Muscle layer of duodenum (tissue), 2 donors: Measurements from ENCODE around the gene SPATS2.

Experiments
- H3K27ac ChIP-seq: one replicate; pipeline ENCODE4 v1.7.0; 2013; ENCODE audit warnings: mild to moderate bottlenecking, low read length
- H3K27me3 ChIP-seq: one replicate; pipeline ENCODE4 v1.7.0; 2013; ENCODE audit warnings: low read depth, mild to moderate bottlenecking, control low read depth, low read length
- H3K36me3 ChIP-seq, 2 donors: one replicate each; pipeline ENCODE4 v1.7.0; 2013; ENCODE audit warnings: low read length in 2 of 2, control low read depth in 1 of 2, mild to moderate bottlenecking in 1 of 2; ENCODE audit not compliant: insufficient read depth in 2 of 2, control insufficient read depth in 1 of 2
- H3K4me1 ChIP-seq, 2 donors: one replicate each; pipeline ENCODE4 v1.7.0; 2013; ENCODE audit warnings: low read length in 2 of 2, mild to moderate bottlenecking in 2 of 2, control low read depth in 1 of 2, moderate library complexity in 1 of 2; ENCODE audit not compliant: insufficient read depth in 2 of 2, control insufficient read depth in 1 of 2
- H3K4me3 ChIP-seq, 2 donors: one replicate each; pipeline ENCODE4 v1.7.0; 2013; ENCODE audit warnings: low read length in 2 of 2, low read depth in 1 of 2, mild to moderate bottlenecking in 1 of 2
- H3K9me3 ChIP-seq, 2 donors: one replicate each; pipeline ENCODE4 v1.7.0; 2013; ENCODE audit warnings: low read length in 2 of 2, control low read depth in 1 of 2, mild to moderate bottlenecking in 1 of 2; ENCODE audit not compliant: control insufficient read depth in 1 of 2
- donor health status: healthy.

The SPATS2 gene

DNA sequence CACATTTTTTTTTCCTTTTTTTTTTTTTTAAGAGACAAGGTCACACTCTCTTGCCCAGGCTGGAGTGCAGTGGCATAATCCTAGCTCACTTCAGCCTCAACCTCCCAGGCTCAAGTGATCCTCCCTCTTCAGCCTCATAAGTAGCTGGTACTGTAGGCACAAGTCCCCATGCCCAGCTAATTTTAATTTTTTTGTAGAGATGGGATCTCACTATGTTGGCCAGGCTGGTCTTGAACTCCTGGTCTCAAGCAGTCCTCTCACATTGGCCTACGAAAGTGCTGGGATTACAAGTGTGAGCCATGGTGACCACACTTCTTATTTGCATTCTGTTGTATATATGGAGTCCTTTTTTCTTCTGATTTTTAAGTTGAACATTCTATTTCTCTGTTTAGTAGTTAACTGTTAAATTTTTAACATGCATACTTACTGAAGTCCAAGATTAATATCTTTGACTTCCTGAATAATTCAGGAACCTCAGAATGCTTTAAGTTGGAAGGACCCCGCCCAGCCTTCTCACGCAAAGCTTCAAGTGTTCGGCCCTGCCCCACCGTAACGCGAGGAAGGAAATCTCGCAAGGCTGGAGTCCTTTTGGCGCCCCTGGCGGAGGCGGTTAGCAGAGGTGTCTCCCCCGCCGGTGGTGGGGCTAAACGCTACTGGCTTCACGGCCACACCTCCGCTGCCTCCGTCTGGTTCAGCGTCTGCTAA is 21.6 kb downstream of the SPATS2 start:
- Histone ChIP-seq H3K4me3 (no peak overlapping the region), H3K27me3 (no peaks in the 10 kb centered on the region), H3K36me3 (no peaks in the 10 kb centered on the region), H3K27ac (no peak overlapping the region), H3K4me1 (no peaks in the 10 kb centered on the region), H3K9me3 (no peaks in the 10 kb centered on the region)

DNA sequence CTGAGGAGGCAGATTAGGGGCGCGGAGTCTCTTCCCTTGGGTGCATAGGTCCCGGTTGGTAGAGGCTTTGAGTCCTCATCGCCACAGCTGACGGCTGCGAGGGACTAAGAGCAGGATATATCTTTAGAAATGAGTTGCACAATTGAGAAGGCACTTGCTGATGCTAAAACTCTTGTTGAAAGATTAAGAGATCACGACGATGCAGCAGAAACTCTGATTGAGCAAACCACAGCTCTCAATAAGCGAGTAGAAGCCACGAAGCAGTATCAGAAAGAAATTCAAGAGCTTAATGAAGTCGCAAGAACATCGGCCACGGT is 22.1 kb downstream of the SPATS2 start:
- Histone ChIP-seq H3K27me3 (no peaks in the 10 kb centered on the region), H3K9me3 (no peaks in the 10 kb centered on the region), H3K36me3 (no peaks in the 10 kb centered on the region), H3K4me3 (no peak overlapping the region), H3K27ac (no peak overlapping the region), H3K4me1 (no peaks in the 10 kb centered on the region)

DNA sequence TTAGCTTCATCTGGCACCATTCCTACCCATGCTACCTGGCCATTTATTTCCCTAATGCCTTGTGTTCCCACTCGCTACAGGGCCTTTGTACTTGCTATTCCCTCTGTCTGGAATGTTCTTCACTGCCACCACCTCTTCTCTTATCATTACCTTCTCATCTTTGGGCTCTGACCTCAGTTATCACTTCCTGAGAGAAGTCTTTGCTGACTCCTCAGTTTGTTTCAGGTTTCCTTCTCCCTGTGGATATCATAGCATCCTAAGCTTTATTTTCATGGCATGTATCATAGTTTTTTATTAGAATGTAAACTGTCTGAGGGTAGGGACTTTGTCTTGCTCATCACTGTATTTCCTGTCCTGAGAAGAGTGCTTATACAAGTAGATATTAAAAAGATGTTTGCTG is 29.7 kb downstream of the SPATS2 start:
- no peaks in the 10 kb centered on the region for H3K27me3 ChIP-seq
- no peak overlapping the region for H3K4me3 ChIP-seq
- H3K9me3 ChIP-seq, result no peaks in the 10 kb centered on the region
- no peaks in the 10 kb centered on the region for H3K36me3 ChIP-seq
- H3K4me1 ChIP-seq, result no peaks in the 10 kb centered on the region
- no peak overlapping the region for H3K27ac ChIP-seq

DNA sequence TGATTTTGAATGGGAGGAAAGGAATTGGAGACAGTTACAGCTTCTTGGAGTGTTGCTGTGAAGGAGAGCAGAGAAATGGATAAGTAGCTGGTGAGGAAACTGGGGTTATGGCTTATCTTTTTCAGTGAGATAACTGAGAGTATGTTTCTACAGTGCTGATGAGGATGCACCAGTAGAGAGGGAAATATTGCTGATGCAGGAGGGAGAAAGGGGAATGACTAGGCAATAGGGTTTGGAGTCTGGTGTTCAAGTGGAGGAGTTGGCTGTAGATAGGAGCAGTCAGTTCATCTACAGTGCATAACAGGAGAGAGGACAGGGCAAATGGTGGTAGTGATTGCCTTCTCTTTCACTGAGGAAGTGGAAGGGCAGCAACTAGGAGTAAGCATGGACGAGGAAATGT is 33.0 kb downstream of the SPATS2 start:
- Histone ChIP-seq H3K27me3 (no peaks in the 10 kb centered on the region), H3K36me3 (no peaks in the 10 kb centered on the region), H3K27ac (no peak overlapping the region), H3K9me3 (no peaks in the 10 kb centered on the region), H3K4me3 (no peak overlapping the region), H3K4me1 (no peaks in the 10 kb centered on the region)

DNA sequence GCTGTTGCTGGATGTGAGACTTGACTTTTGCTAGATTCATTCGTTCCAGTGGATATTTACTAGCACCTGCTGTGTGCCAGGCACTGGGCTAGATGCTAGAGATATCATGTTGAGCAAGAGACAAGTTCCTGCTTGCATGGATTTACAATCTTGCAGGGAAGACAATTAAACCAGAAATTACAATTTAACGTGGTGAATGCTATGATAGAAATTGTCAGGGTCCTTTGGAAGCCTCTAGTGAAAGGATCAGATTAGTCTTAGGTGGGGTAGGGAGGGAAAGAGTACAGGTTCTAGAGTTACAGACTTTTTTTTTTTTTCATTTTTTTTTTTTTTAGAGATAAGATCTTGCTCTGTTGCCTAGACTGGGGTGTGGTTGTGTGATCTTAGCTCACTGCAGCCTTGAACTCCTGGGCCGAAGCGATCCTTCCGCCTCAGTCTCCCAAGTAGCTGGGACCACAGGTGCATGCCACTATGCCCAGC is 36.7 kb downstream of the SPATS2 start:
- Histone ChIP-seq H3K4me3 (no peak overlapping the region), H3K4me1 (no peaks in the 10 kb centered on the region), H3K36me3 (no peaks in the 10 kb centered on the region), H3K27me3 (no peaks in the 10 kb centered on the region), H3K9me3 (no peaks in the 10 kb centered on the region), H3K27ac (no peak overlapping the region)

DNA sequence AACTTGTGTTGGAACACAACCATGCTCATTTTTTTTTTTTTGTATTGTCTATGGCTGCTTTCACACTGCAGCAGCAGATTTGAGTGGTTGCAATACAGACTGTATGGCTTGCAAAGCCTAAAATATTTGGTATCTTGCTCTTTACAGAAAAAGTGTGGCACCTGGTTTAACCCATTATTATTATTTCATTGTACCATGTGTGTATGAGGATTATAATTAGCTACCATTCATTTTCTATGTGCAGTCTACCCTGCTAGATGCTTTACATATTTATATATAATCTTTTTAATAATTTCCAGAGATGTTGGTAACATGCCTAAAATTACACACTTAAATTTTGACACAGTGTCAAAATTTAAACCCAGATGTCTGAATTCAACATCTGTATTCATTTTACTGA is 37.7 kb downstream of the SPATS2 start:
- Histone ChIP-seq H3K4me1 (no peaks in the 10 kb centered on the region), H3K27me3 (no peaks in the 10 kb centered on the region), H3K9me3 (no peaks in the 10 kb centered on the region), H3K27ac (no peak overlapping the region), H3K36me3 (no peaks in the 10 kb centered on the region), H3K4me3 (no peak overlapping the region)

DNA sequence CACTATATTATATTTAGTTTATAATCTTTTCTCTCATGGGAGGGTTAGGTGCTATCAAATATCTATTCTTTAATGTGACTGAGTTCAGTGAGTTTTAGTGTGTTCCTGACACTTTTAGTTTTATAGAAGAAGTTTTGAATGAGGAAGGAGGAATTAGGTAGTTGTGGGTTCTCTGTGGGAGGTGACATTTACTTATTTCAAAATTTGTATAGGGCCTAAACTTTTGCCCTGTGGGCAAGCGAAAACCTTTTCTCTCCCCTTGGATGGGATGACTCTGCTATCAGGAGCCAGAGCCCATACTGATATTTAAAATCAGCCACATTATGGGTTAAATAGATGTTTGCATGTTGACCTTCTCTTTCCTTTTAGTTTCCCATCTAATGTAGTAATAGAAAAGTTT is 43.6 kb downstream of the SPATS2 start:
- Histone ChIP-seq H3K4me3 (no peak overlapping the region), H3K27ac (no peak overlapping the region), H3K27me3 (no peaks in the 10 kb centered on the region), H3K9me3 (no peaks in the 10 kb centered on the region), H3K4me1 (no peaks in the 10 kb centered on the region), H3K36me3 (no peaks in the 10 kb centered on the region)

DNA sequence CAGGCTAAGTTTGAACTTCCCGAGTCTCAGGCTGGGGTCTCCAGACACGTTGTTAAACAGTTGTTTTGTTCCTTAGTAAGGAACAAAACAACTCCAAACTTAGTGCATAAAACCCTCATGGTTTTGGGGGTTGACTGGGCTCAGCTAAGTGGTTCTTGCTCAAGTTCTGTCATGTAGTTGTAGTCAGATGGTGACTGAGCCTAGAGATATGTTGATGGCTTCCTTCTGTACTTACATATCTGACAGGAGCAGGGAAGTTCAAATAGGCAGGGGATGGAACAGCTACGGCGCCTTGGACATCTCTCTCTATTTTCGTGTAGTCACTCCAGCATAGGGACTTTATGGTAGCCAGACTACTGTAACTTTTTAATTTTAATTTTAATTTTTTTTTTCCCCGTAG is 45.7 kb downstream of the SPATS2 start:
- no peaks in the 10 kb centered on the region for H3K36me3 ChIP-seq
- H3K9me3 ChIP-seq, result no peaks in the 10 kb centered on the region
- H3K4me3 ChIP-seq, result no peak overlapping the region
- H3K27ac ChIP-seq, result no peak overlapping the region
- H3K27me3 ChIP-seq, result no peaks in the 10 kb centered on the region
- no peaks in the 10 kb centered on the region for H3K4me1 ChIP-seq

DNA sequence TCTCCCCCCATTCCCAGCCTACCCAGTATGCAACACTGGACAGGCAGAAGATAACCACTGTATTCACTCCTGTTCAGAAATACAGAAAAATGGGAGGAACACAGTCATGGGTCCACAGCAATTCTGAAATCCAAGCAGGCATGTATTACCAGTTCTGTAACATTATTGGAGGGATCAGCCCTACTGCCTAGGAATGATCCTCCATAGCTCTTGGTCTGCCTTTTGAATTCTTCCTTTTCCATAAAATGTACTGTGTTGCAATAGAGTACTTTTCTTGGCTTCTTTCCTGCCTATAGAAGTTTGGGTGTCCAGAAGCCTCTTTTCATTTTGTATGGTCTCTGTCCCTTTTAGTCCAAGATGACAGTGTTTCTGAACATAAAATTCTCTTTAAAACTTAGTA is 46.5 kb downstream of the SPATS2 start:
- Histone ChIP-seq H3K27ac (no peak overlapping the region), H3K4me1 (no peaks in the 10 kb centered on the region), H3K36me3 (no peaks in the 10 kb centered on the region), H3K27me3 (no peaks in the 10 kb centered on the region), H3K4me3 (no peak overlapping the region), H3K9me3 (no peaks in the 10 kb centered on the region)

DNA sequence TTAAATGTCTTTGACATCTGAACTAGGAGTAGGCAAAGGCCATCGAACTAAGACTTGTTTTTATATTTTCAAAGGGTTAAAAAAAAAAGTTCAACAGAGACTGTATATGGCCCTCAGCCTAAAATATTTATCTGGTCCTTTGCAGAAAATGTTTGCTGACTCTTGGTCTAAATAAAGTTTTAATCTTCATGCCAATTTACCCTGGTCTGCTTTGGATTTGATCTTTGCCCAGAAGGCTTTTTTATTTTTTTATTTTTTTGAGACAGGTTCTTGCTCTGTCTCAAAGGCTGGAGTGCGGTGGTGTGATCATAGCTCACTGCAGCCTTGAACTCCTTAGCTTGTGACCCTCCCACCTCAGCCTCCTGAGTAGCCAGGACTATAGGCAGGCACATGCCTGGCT is 47.1 kb downstream of the SPATS2 start:
- Histone ChIP-seq H3K9me3 (no peaks in the 10 kb centered on the region), H3K4me3 (no peak overlapping the region), H3K4me1 (no peaks in the 10 kb centered on the region), H3K27ac (no peak overlapping the region), H3K27me3 (no peaks in the 10 kb centered on the region), H3K36me3 (no peaks in the 10 kb centered on the region)

DNA sequence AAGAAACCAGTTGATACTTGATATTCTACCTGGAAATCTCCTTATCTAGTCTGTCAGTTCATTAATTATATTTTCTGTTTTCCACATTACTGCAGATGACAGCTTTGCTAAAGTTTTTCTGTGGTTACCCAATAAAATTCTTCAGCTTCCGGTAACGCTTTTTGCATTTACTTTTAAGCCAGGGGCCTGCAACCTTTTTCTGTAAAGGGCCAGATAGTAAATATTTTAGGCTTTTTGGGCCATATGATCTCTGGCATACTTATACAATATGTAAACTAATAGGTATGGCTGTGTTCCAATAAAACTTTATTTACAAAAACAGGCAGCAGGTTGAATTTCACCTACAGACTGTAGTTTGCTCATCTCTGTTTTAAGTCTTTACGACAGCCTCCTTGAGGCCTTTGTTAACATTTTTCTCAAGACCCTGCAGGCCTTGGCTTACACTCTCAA is 48.3 kb downstream of the SPATS2 start:
- no peak overlapping the region for H3K27ac ChIP-seq
- H3K36me3 ChIP-seq, result no peaks in the 10 kb centered on the region
- no peak overlapping the region for H3K4me3 ChIP-seq
- no peaks in the 10 kb centered on the region for H3K9me3 ChIP-seq
- no peaks in the 10 kb centered on the region for H3K27me3 ChIP-seq
- no peaks in the 10 kb centered on the region for H3K4me1 ChIP-seq

DNA sequence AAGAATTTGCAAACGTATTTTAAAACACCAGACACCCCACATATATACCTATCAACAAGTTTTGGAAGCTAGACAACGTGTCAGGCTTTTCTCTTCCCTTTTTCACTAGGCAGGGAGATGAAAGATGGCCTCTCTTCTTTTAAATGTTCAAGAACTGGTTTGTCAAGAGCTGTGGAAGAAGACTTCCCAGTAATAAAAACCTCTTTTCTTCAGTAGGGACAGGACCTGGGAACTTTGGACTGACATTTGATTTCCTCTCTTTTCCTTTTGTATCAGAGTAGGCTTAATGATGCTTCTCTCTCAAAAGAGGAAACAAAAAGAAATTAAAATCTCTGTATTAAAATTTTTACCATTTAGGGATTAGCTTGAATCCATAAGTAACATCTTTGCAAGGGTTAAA is 49.6 kb downstream of the SPATS2 start:
- Histone ChIP-seq H3K27me3 (no peaks in the 10 kb centered on the region), H3K27ac (no peak overlapping the region), H3K4me1 (no peaks in the 10 kb centered on the region), H3K9me3 (no peaks in the 10 kb centered on the region), H3K36me3 (no peaks in the 10 kb centered on the region), H3K4me3 (no peak overlapping the region)
